Progenitor cell of endocrine pancreas (in vitro differentiated cells): ENCODE measurements around the gene PSMA7. TPM values are rescaled to one million over a fixed set of nuclear protein-coding genes. Genes with fewer than 3 reads are reported as not detected.

Experiments
- DNase-seq: peaks from one replicate; pipeline ENCODE4 v3.0.0; 2021; ENCODE audit warnings: low spot score; ENCODE audit not compliant: unreplicated experiment
- H3K27ac Mint-ChIP-seq: 2 replicates; pipeline ENCODE4 v1.8.0; 2021; ENCODE audit warnings: mild to moderate bottlenecking, moderate library complexity, mixed read lengths
- H3K27me3 Mint-ChIP-seq: 2 replicates; pipeline ENCODE4 v1.8.0; 2021; ENCODE audit warnings: mixed read lengths
- H3K36me3 Mint-ChIP-seq: 2 replicates; pipeline ENCODE4 v1.8.0; 2022; ENCODE audit warnings: mixed read lengths; ENCODE audit not compliant: insufficient read depth
- H3K4me1 Mint-ChIP-seq: 2 replicates; pipeline ENCODE4 v1.8.0; 2021; ENCODE audit warnings: low read depth, mixed read lengths
- H3K4me3 Mint-ChIP-seq: 2 replicates; pipeline ENCODE4 v1.8.0; 2021; ENCODE audit warnings: low read depth, mild to moderate bottlenecking, moderate library complexity, mixed read lengths
- H3K9me3 Mint-ChIP-seq: 2 replicates; pipeline ENCODE4 v1.8.0; 2021; ENCODE audit warnings: low read depth, mixed read lengths
- CTCF ChIP-seq: fragments of 200-600 bp; sonication (generic); IDR thresholded peaks from one replicate; pipeline ENCODE4 v1.5.0; 2021; ENCODE audit warnings: antibody characterized with exemption, mild to moderate bottlenecking; ENCODE audit not compliant: unreplicated experiment
- long read RNA-seq: library from polyadenylated mRNA; unstranded; transcript quantifications from one replicate; pipeline ENCODE4 v2.0.0, GENCODE V29; 2020
- total RNA-seq: library from RNA; stranded (reverse); gene quantifications from 2 replicates; pipeline ENCODE4 v1.2.1, GENCODE V29; 2021

Gene PSMA7
- 221 and 234 TPM in 2 replicates for total RNA-seq
- long read RNA-seq, transcript PSMA7-203 (7 exons, 996 nt), result major isoform, 57 of 99 reads
- long read RNA-seq, transcript PSMA7-201 (3 exons, 925 nt), result minor isoform, 7 of 99 reads
- long read RNA-seq, partial matches to known transcripts, result 14 of 99 reads
- long read RNA-seq, other reads (novel, unspliced or antisense), result 17 of 99 reads

GRCh38 chr20:62143081-62143956 is at the start of gene PSMA7, which contains the start of gene SS18L1:
PSMA7 (minus strand) TSS chr20:62143394; CDS start chr20:62143303, 91 bp downstream.
SS18L1 (plus strand) TSS chr20:62143769; CDS start chr20:62143821, 52 bp downstream.
- peak; percentile 78 for DNase-seq
- H3K4me3 Mint-ChIP-seq, result peak within 1 kb of the TSS; percentile 84
- TF ChIP-seq CTCF, result no peak
- H3K27me3 Mint-ChIP-seq, result no peaks in the 10 kb centered on the region
- H3K27ac Mint-ChIP-seq, result peak within 1 kb of the TSS; percentile 97
- peaks cover 9% of the 10 kb centered on the region for H3K36me3 Mint-ChIP-seq
- no peaks in the 10 kb centered on the region for H3K9me3 Mint-ChIP-seq
- H3K4me1 Mint-ChIP-seq, result peaks cover 29% of the 10 kb centered on the region

GRCh38 chr20:62192635-62193034 is 49.4 kb upstream of the PSMA7 start:
- no peak overlapping the region for H3K27ac Mint-ChIP-seq
- no peak for TF ChIP-seq CTCF
- no peaks in the 10 kb centered on the region for H3K9me3 Mint-ChIP-seq
- peaks cover 6% of the 10 kb centered on the region for H3K36me3 Mint-ChIP-seq
- no peak for DNase-seq
- H3K4me1 Mint-ChIP-seq, result no peaks in the 10 kb centered on the region
- no peak overlapping the region for H3K4me3 Mint-ChIP-seq
- no peaks in the 10 kb centered on the region for H3K27me3 Mint-ChIP-seq

- Mint-ChIP-seq H3K27ac (no peak overlapping the region), H3K36me3 (peaks cover 6% of the 10 kb centered on the region), H3K4me3 (no peak overlapping the region), H3K27me3 (no peaks in the 10 kb centered on the region), H3K4me1 (no peaks in the 10 kb centered on the region), H3K9me3 (no peaks in the 10 kb centered on the region)
- DNase-seq, result no peak
- TF ChIP-seq CTCF, result no peak
Measured at GRCh38 chr20:62191781-62192559, 48.8 kb upstream of the PSMA7 start.

- Mint-ChIP-seq H3K36me3 (peaks cover 6% of the 10 kb centered on the region), H3K27me3 (no peaks in the 10 kb centered on the region), H3K4me3 (no peak overlapping the region), H3K27ac (no peak overlapping the region), H3K4me1 (no peaks in the 10 kb centered on the region), H3K9me3 (no peaks in the 10 kb centered on the region)
- DNase-seq, result no peak
- TF ChIP-seq CTCF, result no peak
Measured at GRCh38 chr20:62190639-62191411, 47.6 kb upstream of the PSMA7 start.
